ENCODE measurements around the gene KLHL40.
A peak's percentile ranks its signal among the peaks of the same experiment; 100 is the strongest.

KLHL40 gene

DNA sequence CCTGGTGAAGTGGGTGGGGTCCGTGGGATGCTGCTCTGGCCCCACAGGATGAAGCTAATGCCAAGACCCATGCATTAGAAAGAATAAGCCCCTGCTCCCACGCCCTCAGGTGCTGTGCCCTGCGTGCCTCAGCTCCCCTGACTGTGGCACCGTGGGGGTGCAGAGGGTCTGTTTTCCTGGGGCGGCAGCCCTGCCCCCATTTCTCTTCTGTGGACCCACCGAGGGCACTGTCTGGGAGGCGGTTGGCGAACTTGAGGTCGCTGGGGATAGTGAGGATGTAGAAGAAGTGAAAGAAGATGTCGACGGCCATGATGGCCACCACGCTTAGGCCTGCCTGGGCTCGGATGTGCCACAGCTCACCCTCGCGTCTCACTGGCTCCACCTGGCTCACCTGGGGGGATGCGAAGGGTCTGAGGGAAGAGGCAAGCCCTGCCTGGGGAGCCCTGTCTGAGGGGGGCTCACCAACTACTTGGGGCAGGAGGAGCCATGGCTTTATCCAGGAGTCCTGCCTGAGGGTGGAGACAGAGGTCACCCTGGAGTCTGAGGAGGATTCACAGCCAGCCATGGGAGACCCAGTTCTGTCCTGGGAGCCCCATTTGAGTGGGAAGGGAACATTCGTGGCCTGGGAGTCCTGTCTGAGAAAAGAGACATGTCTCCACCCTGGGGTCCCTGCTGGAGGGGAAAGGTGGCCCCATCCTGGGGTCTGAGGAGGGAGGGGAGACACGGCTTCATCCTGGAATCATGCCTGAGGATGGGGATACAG lies 12.1 kb downstream of the KLHL40 start:
- no peak for DNase-seq
- ATAC-seq (replicated peaks) = no peak
- Mint-ChIP-seq H3K4me1 (peaks cover 0 to 6% of the 10 kb centered on the region in 2 donors), H3K27ac (no peak overlapping the region), H3K36me3 (no peaks in the 10 kb centered on the region), H3K27me3 (peaks cover 14 to 20% of the 10 kb centered on the region in 2 donors), H3K4me3 (no peak overlapping the region), H3K9me3 (no peaks in the 10 kb centered on the region)

DNA sequence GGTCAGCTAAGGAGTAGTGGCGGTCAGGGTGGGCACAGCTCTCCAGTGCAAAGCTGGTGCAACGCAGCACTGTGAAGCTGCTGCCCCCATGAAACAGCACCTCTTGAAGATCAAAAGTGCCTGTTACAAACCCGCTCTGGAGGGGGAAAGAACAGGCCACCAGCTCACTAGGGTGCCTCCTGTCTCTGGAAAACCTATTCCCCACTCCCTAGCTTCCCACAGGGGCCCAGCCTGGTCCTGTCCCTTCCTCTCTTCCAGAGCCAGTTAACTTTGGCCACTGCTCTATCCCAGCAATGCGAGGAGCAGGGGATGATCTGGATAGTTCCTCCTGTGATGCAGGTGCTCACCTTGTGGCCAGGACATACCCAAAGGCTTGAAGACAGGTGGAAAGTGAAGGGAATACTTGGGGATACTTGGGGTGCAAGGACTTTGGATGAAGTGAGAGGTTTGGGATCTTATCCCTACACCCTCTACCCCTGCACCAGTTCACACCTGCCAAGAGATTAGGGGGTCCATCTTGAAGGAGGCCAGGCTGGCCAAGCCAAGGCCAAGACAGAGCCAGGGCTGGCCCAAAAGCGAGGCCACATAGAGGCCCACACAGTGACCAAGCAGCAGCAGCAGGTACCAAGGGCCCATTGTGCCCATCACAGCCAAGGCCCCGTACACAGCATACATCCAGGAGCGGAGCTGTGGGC lies 13.0 kb downstream of the KLHL40 start:
- no peaks in the 10 kb centered on the region for H3K9me3 Mint-ChIP-seq
- no peak overlapping the region for H3K27ac Mint-ChIP-seq
- no peak overlapping the region for H3K4me3 Mint-ChIP-seq
- H3K36me3 Mint-ChIP-seq = no peaks in the 10 kb centered on the region
- peaks cover 19 to 20% of the 10 kb centered on the region in 2 donors for H3K27me3 Mint-ChIP-seq
- no peak for ATAC-seq (replicated peaks)
- peaks cover 0 to 6% of the 10 kb centered on the region in 2 donors for H3K4me1 Mint-ChIP-seq
- DNase-seq = no peak

DNA sequence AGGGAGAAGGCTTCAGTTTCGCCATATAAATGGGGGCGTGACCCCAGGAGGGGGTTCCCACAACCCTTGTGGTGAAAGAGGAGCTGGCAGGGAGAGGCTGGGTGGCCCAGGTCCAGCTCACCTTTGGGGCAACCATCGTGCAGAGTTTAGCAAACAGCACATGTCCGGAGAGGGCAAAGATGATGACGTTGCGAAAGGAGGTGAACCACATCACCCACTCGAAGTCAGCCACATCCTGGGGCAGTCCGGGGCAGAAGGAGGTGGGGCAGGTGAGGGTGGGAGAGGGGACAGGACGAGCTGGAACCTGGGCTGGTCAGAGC lies 13.5 kb downstream of the KLHL40 start:
- H3K9me3 Mint-ChIP-seq = no peaks in the 10 kb centered on the region
- H3K27me3 Mint-ChIP-seq = peaks cover 20 to 24% of the 10 kb centered on the region in 2 donors
- no peak overlapping the region for H3K27ac Mint-ChIP-seq
- no peaks in the 10 kb centered on the region for H3K36me3 Mint-ChIP-seq
- peaks cover 0 to 6% of the 10 kb centered on the region in 2 donors for H3K4me1 Mint-ChIP-seq
- DNase-seq = no peak
- H3K4me3 Mint-ChIP-seq = no peak overlapping the region
- no peak for ATAC-seq (replicated peaks)

DNA sequence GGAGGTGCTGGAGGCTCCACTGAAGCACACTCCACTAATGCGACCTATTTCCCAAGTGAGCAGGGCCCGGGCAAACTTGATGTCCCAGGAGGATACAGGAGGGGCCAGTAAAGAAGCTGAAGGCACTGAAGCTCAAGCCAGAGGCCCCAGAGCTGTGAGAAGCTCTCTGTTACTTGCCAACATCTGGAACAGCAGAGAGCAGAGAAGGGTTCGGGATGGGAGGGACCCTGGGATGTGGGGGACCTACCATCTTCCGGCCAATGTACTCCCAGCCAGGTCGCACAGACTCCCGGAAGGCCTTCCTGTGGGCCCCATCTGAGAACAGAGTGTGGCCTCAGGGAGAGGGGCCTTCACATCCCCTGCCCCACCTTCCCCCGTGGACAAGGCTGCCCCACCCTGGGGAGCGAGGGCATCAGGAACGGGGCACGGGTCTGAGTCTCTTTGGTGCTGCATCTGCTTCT lies 14.2 kb downstream of the KLHL40 start:
- Mint-ChIP-seq H3K4me3 (no peak overlapping the region), H3K36me3 (no peaks in the 10 kb centered on the region), H3K9me3 (no peaks in the 10 kb centered on the region), H3K4me1 (peaks cover 0 to 6% of the 10 kb centered on the region in 2 donors), H3K27ac (no peak overlapping the region), H3K27me3 (peaks cover 20 to 25% of the 10 kb centered on the region in 2 donors)
- no peak for DNase-seq
- no peak for ATAC-seq (replicated peaks)

DNA sequence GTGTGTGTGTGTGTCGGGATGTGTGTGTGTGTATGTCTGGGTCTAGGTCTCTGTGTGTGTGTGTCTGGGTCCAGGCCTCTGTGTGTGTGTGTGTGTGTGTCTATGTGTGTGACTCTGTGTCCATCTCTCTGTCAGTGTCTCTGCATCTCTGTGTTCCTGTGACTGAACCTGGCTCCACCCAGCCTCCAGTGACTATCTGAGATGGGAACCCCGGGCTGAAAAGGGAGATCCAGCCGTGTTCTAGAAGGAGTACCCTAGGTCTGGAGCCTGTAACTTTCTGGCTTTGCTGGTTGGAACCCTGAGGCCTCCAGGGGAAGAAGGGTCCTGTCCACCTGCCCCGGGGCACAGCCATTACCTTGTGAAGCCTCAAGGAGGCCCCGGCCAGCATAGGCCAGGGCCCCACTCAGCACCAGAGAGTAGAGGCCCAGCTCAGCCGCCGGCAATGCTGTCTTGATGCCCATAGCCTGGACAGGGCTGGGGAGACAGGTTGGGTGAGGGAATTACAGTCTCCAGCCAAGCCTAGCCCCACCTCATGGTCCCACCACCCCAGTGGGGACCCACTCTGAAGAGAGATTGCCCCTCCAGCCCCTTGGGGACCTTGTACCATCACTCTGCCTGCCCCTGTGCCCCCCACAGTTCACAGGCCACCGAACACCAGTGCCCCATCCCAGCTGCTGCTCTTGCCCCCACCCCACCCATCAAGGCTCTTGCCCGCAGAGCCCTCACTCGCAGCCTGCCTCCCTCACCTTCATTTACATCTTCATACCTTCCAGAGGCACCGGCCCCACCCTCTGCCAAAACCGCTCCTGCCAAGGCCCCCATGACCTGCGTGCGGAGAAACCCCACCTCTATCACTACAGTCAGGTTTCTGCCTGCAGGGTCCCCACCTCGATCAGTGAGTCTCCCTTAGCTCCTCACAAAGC lies 15.3 kb downstream of the KLHL40 start:
- DNase-seq (no peak), ATAC-seq (replicated peaks) (no peak)
- Mint-ChIP-seq H3K27me3 (peaks cover 20 to 25% of the 10 kb centered on the region in 2 donors), H3K4me3 (no peak overlapping the region), H3K27ac (no peak overlapping the region), H3K36me3 (no peaks in the 10 kb centered on the region), H3K4me1 (peaks cover 0 to 6% of the 10 kb centered on the region in 2 donors), H3K9me3 (no peaks in the 10 kb centered on the region)

DNA sequence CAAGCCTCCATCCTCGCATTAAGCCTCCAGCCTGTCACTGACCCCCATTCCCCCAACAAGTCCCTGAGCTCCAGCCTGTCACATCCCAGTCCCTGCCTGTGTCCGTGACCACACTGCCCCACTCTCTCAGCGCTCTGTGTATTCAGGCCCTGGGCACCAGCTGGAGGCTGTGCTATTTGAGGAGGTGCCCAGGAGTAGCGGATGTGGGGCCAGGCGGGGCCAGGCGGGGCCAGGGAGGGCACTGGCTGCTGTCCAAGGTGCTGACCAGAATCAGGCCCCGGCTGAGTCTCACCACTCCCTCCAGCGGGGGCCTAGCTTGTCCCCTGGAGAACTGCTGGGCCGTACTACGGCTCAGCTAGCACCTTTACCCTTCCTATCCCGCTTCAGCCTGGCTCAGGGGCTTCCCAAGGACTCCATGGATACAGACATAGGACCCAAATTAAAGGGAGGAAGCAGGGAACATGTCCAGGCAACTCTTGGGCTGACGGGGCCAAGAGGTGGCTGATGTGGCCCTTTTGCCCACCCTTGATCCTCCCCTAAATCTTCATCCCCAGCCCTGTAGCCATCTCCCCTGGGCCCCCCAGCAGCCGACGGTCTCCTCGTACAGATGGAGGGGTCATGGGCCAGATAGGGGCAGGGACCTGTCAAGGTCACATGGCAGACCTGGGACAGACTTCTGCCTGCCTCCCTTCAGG lies 16.2 kb downstream of the KLHL40 start:
- ATAC-seq (replicated peaks) (peak; percentile 60 to 66), DNase-seq (no peak)
- peaks cover 20 to 30% of the 10 kb centered on the region in 2 donors for H3K27me3 Mint-ChIP-seq

DNA sequence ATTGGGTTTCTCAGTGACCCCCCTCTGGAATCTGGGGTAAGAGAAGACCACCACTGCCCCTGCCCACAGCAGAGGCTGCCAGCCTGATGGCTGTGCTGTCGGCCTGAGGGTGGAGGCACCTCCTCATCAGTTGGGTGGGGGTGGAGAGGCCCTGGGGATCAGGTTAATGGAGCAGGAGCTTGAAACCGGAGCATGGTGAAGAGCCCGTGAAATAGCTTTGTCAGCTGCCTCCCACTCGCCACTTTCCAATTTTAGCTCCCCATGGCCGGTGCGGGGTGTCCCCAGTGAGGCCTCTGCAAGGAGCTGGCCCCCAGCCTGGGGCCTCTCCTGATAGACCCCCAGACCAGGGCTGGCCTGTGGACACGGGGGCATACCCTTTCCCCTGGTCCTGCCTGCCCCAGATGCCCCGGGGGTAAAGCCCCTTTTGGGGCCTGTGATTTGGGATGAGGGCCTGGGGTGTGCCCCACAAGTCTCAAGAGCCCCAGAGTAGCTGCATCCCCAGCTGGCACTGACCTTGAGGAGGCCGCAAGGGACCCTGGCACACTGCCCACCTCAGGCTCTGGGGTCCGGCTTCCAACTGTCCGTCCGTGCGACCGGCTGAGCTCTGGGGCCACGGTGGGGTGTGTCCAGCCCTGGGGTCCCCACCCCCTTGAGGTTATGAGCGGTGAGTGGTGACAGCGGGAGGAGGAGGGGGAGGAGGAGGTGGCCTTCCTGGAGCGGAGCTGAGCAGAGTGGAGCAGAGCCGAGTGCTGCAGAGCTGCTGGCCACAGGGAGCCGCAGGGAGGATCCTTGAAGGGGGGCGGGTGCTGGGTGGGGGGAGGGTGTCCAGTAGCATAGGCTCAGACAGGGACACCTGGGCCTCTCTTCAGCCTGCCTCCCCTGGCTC lies 17.0 kb downstream of the KLHL40 start, which contains the start of gene HHATL:
TSS of gene HHATL (minus strand) at position 733 of the 886 bp plus-strand sequence. CDS start 1,972 bp downstream, outside the sequence.
- Mint-ChIP-seq H3K4me1 (peaks cover 0 to 6% of the 10 kb centered on the region in 2 donors), H3K27me3 (peaks cover 25 to 34% of the 10 kb centered on the region in 2 donors), H3K9me3 (no peaks in the 10 kb centered on the region), H3K27ac (no peak within 1 kb of the TSS), H3K36me3 (no peaks in the 10 kb centered on the region), H3K4me3 (no peak within 1 kb of the TSS)
- ATAC-seq (replicated peaks) (no peak), DNase-seq (no peak)

More for the DNA sequence above, 16.2 kb downstream of the KLHL40 start:
- Mint-ChIP-seq H3K36me3 (no peaks in the 10 kb centered on the region), H3K4me3 (no peak overlapping the region), H3K4me1 (peaks cover 0 to 6% of the 10 kb centered on the region in 2 donors), H3K9me3 (no peaks in the 10 kb centered on the region), H3K27ac (no peak overlapping the region)

DNA sequence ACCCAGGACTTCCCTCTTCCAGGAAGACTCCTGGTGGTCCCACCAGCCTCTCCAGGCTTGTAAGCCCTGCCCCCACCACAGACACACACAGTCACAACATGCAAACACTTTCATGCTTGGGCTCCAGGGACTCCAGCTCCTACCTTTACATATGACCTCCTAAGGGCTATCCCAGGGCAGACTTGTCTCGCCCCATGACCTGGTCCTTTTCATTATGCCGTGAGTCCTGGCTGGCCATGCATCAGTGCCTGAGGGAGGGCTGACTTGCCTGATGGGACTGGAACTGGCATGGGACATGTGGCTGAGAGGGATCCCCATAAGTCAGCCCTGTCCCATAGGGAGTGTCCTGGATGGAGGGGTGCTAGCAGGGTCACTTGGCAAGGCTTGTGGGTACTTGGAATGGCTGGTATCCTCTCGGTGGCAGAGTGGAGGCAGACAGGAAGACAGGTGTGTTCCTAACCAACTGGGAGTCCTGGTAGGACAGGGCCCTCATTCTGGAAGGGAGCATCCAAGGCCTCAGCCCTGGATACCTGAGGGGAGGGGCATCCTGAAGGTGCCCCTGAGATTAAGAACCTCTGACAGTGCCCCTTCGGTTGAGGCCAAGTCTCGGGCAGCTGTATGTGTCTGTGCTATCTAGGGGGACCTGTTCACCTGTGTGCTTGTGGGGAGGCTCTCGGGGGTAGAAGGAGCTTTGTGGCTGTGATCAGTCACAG lies 17.8 kb downstream of the KLHL40 start:
- DNase-seq = no peak
- Mint-ChIP-seq H3K36me3 (no peaks in the 10 kb centered on the region), H3K9me3 (no peaks in the 10 kb centered on the region), H3K27ac (no peak overlapping the region), H3K4me1 (peaks cover 0 to 6% of the 10 kb centered on the region in 2 donors), H3K27me3 (peaks cover 30 to 38% of the 10 kb centered on the region in 2 donors), H3K4me3 (no peak overlapping the region)
- no peak for ATAC-seq (replicated peaks)

DNA sequence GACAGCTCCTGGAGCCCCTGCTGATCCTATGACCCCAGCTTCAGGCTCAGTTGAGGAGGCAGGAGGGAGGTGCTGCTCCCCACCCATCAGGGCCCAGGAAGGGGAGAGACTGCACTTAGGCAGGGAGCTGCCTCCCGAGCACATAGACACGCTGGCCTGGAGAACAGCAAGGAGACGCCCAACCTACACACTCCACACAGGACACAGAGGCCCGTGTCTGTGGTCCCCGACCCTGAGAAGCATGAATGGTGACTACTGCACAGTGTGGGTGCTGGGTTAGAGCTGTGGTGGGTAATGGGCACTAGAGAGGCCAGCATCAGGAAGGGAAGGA lies 18.3 kb downstream of the KLHL40 start:
- no peaks in the 10 kb centered on the region for H3K9me3 Mint-ChIP-seq
- peaks cover 30 to 38% of the 10 kb centered on the region in 2 donors for H3K27me3 Mint-ChIP-seq
- H3K27ac Mint-ChIP-seq = no peak overlapping the region
- DNase-seq (no peak), ATAC-seq (replicated peaks) (no peak)
- H3K4me1 Mint-ChIP-seq = peaks cover 0 to 6% of the 10 kb centered on the region in 2 donors
- no peak overlapping the region for H3K4me3 Mint-ChIP-seq
- no peaks in the 10 kb centered on the region for H3K36me3 Mint-ChIP-seq

DNA sequence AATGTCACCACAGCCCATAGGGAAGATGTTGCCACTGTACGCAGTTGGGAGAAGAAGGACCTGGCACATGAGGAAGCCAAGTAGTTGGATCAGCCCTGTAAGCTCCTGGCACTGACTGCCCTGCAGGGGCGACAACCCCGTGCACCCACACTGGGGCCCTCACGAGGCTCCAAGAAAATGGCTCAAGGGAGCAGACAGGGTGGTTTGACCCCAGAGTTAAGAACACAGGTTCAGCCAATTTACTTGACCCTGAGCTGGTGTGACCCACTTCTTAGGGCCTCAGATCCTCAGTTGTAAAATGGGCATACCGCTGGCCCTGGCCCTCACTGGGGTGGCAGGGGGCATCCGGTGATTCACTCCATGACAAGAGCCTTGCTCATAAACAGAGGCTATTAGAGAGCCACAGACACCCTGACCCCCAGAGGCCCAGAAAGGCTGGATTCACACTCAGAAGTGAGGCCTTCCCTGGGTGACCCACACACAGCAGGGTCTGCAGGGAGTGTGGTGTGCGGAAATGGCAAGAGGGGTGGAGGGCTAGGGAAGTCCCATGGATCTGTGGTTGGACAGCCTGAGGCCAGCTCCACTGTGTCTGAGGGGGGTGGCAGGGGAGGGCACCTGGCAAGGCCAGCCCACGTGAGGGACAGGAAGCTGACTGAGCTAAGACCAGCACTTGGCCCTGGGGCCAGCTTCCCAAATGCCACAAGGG lies 19.0 kb downstream of the KLHL40 start:
- H3K4me3 Mint-ChIP-seq = no peak overlapping the region
- H3K27ac Mint-ChIP-seq = no peak overlapping the region
- H3K36me3 Mint-ChIP-seq = no peaks in the 10 kb centered on the region
- peaks cover 0 to 6% of the 10 kb centered on the region in 2 donors for H3K4me1 Mint-ChIP-seq
- DNase-seq = no peak
- H3K9me3 Mint-ChIP-seq = no peaks in the 10 kb centered on the region
- ATAC-seq (replicated peaks) = no peak
- peaks cover 30 to 43% of the 10 kb centered on the region in 2 donors for H3K27me3 Mint-ChIP-seq

DNA sequence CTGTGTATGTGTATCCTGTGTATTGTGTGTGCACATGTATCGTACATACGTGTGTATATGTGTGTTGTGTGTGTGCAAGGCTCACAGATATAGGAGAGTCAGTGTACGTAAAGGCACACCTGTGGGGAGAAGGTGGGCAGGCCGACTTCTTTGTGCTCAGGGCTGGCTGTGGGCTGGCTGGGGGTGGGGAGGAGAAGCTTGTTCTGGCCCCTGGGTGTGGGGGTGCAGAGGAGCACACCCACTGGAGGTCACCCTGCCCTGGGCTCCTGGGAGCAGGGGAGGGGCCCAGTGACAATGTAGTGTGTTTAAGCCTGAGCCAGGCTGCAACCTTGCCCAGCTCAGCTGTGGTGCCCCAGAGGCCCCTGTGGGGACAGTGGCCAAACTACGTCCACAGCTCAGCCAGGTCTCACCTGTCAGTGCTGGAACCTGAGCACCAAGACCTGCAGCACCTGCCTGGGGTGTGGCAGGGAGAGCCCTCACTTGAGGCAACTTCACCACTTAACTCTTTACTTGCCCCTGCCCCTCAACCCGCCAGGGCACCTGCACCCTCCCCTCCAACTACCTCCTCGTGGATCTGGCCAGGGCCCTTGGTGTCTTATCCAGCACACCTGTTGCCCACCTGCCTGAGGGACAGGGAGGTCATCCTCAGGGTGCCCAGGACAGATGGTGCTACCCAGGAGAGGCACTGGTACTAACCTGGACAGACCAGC lies 19.9 kb downstream of the KLHL40 start:
- H3K27me3 Mint-ChIP-seq = peaks cover 24 to 40% of the 10 kb centered on the region in 2 donors

More for the DNA sequence above, 19.9 kb downstream of the KLHL40 start:
- Mint-ChIP-seq H3K4me1 (peaks cover 0 to 6% of the 10 kb centered on the region in 2 donors), H3K27ac (no peak overlapping the region), H3K4me3 (no peak overlapping the region), H3K36me3 (no peaks in the 10 kb centered on the region), H3K9me3 (no peaks in the 10 kb centered on the region)
- ATAC-seq (replicated peaks) = no peak
- DNase-seq = no peak

Measured in stimulated activated naive B cell treated with anti-CD40 and anti-IgM and Interleukin-4, amounts not matched to agents 10 μg/mL and 1 μg/mL and 100 μg/mL, for 72 hours (primary cell).